ENCODE data around the gene CDO1. TPM values are rescaled to one million over a fixed set of nuclear protein-coding genes. Genes with fewer than 3 reads are reported as not detected.

The CDO1 gene
- total RNA-seq, 6 experiments from 2014 or later: 0.12 to 0.26 (median 0.18) TPM; not detected in 2

GRCh38 chr5:115815006-115815692 lies 1.3 kb downstream of the CDO1 start:
- peaks cover 3% of the 10 kb centered on the region; the same call in 1 of the 2 replicates for H3K9me3 Mint-ChIP-seq
- H3K4me3 Mint-ChIP-seq: no peak overlapping the region
- no peak for DNase-seq
- no peak overlapping the region for H3K27ac Mint-ChIP-seq
- H3K36me3 Mint-ChIP-seq (ENCODE audit: low read depth): no peaks in the 10 kb centered on the region; the same call in 1 of the 2 replicates
- H3K4me1 Mint-ChIP-seq (ENCODE audit: low read depth): peaks cover 21% of the 10 kb centered on the region
- TF ChIP-seq CTCF (IDR thresholded peaks at IDR 0.05): no peak
- H3K27me3 Mint-ChIP-seq (ENCODE audit: insufficient read depth): peaks cover 35% of the 10 kb centered on the region

- TF ChIP-seq CTCF (IDR thresholded peaks at IDR 0.05): no peak
- Mint-ChIP-seq H3K36me3 (ENCODE audit: low read depth) (no peaks in the 10 kb centered on the region; the same call in 1 of the 2 replicates), H3K4me3 (no peak overlapping the region), H3K27ac (no peak overlapping the region), H3K9me3 (peaks cover 3% of the 10 kb centered on the region; the same call in 1 of the 2 replicates), H3K27me3 (ENCODE audit: insufficient read depth) (peaks cover 33% of the 10 kb centered on the region), H3K4me1 (ENCODE audit: low read depth) (peaks cover 21% of the 10 kb centered on the region)
- DNase-seq: no peak
Measured at GRCh38 chr5:115813719-115814118, 2.7 kb downstream of the CDO1 start.

DNA sequence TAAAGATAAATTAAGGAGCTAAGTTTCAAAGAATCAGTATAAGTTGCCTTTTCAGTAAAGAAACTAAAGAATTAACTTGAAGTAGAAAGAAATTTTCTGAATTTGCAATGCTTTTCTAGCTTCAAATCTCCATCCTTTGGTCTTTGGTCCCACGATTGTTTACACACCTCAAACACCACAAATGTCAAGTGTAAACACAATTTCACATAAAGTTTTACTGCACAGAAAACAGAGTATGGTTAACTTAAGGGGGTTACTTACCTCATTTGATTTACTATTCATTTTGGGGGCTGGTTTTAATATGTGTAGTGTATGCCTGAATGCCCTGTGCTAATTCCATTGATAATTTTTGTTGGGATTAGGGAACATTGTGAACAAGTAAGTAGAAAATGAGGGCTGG lies 4.1 kb downstream of the CDO1 start:
- Mint-ChIP-seq H3K4me3 (no peak overlapping the region), H3K36me3 (ENCODE audit: low read depth) (no peaks in the 10 kb centered on the region; the same call in 1 of the 2 replicates), H3K27me3 (ENCODE audit: insufficient read depth) (peaks cover 41% of the 10 kb centered on the region), H3K4me1 (ENCODE audit: low read depth) (peaks cover 21% of the 10 kb centered on the region), H3K9me3 (peaks cover 3% of the 10 kb centered on the region; the same call in 1 of the 2 replicates), H3K27ac (no peak overlapping the region)
- DNase-seq: no peak
- TF ChIP-seq CTCF (IDR thresholded peaks at IDR 0.05): no peak

- no peaks in the 10 kb centered on the region; the same call in 1 of the 2 replicates for H3K36me3 Mint-ChIP-seq (ENCODE audit: low read depth)
- DNase-seq: no peak
- peaks cover 41% of the 10 kb centered on the region for H3K27me3 Mint-ChIP-seq (ENCODE audit: insufficient read depth)
- H3K27ac Mint-ChIP-seq: no peak overlapping the region
- H3K4me1 Mint-ChIP-seq (ENCODE audit: low read depth): peaks cover 20% of the 10 kb centered on the region
- H3K9me3 Mint-ChIP-seq: peaks cover 3% of the 10 kb centered on the region; the same call in 1 of the 2 replicates
- no peak overlapping the region for H3K4me3 Mint-ChIP-seq
- no peak for TF ChIP-seq CTCF (IDR thresholded peaks at IDR 0.05)
Measured at GRCh38 chr5:115811406-115811805, 5.1 kb downstream of the CDO1 start.

- Mint-ChIP-seq H3K27me3 (ENCODE audit: insufficient read depth) (peaks cover 37% of the 10 kb centered on the region), H3K9me3 (peaks cover 3% of the 10 kb centered on the region; the same call in 1 of the 2 replicates), H3K36me3 (ENCODE audit: low read depth) (no peaks in the 10 kb centered on the region; the same call in 1 of the 2 replicates), H3K27ac (no peak overlapping the region), H3K4me3 (no peak overlapping the region), H3K4me1 (ENCODE audit: low read depth) (peaks cover 17% of the 10 kb centered on the region)
- TF ChIP-seq CTCF (IDR thresholded peaks at IDR 0.05): no peak
- DNase-seq: no peak
Measured at GRCh38 chr5:115810761-115811160, 5.7 kb downstream of the CDO1 start.
